HepG2 (cell line): ENCODE data around the gene INHBB. TPM values are rescaled to one million over a fixed set of nuclear protein-coding genes. Genes with fewer than 3 reads are reported as not detected.
A peak's percentile ranks its signal among the peaks of the same experiment; 100 is the strongest.

ENCODE experiments used
- GATAD2A ChIP-seq: IDR thresholded peaks from 2 replicates; pipeline ENCODE4 v1.6.1; 2016
- GPBP1L1 ChIP-seq: sonication (generic); formaldehyde crosslinking; IDR thresholded peaks from 2 replicates; pipeline ENCODE4 v1.5.0; 2020; ENCODE audit warnings: mild to moderate bottlenecking, missing genetic modification reagents
- HNF4G ChIP-seq, 2 experiments: sonication (generic) in 1 of 2; formaldehyde crosslinking in 1 of 2; IDR thresholded peaks; 2 replicates each; pipeline versions ENCODE4 v1.4.0 to v1.6.1; 2011 to 2020; ENCODE audit warnings: borderline replicate concordance in 2 of 2, low read depth in 2 of 2, mild to moderate bottlenecking in 2 of 2, low read length in 1 of 2, missing genetic modification reagents in 1 of 2, moderate library complexity in 1 of 2
- HOMEZ ChIP-seq: IDR thresholded peaks from 2 replicates; pipeline ENCODE4 v1.6.1; 2016; ENCODE audit warnings: low read depth
- KIAA2018 ChIP-seq: sonication (generic); formaldehyde crosslinking; IDR thresholded peaks from 2 replicates; pipeline ENCODE4 v1.5.0; 2020; ENCODE audit warnings: mild to moderate bottlenecking, missing genetic modification reagents, borderline replicate concordance
- MED1 ChIP-seq: sonication (generic); formaldehyde crosslinking; IDR thresholded peaks from 2 replicates; pipeline ENCODE4 v1.4.0; 2020; ENCODE audit warnings: missing genetic modification reagents
- PPARG ChIP-seq: conservative IDR thresholded peaks from 2 replicates; pipeline ENCODE4 v1.6.1; 2016; ENCODE audit warnings: missing biosample characterization, missing genetic modification reagents
- SAP130 ChIP-seq: IDR thresholded peaks from 2 replicates; pipeline ENCODE4 v1.6.1; 2016; ENCODE audit warnings: low read depth
- SNAPC5 ChIP-seq: sonication (generic); formaldehyde crosslinking; IDR thresholded peaks from 2 replicates; pipeline ENCODE4 v1.8.1; 2023; ENCODE audit warnings: mild to moderate bottlenecking, missing genetic modification reagents, borderline replicate concordance
- TMF1 ChIP-seq: sonication (generic); formaldehyde crosslinking; IDR thresholded peaks from 2 replicates; pipeline ENCODE4 v1.8.1; 2022; ENCODE audit warnings: low read depth, missing genetic modification reagents
- ZBTB21 ChIP-seq: sonication (generic); formaldehyde crosslinking; IDR thresholded peaks from 2 replicates; pipeline ENCODE4 v1.4.0; 2020; ENCODE audit warnings: missing genetic modification reagents
- ZNF550 ChIP-seq: sonication (generic); formaldehyde crosslinking; IDR thresholded peaks from 2 replicates; pipeline ENCODE4 v1.4.0; 2020; ENCODE audit warnings: mild to moderate bottlenecking, missing genetic modification reagents, borderline replicate concordance
- ZNF639 ChIP-seq: conservative IDR thresholded peaks from 2 replicates; pipeline ENCODE4 v1.6.1; 2018; ENCODE audit warnings: missing genetic modification reagents
- ZNF784 ChIP-seq: sonication (generic); formaldehyde crosslinking; IDR thresholded peaks from 2 replicates; pipeline ENCODE4 v1.5.1; 2020; ENCODE audit warnings: missing genetic modification reagents, mild to moderate bottlenecking, borderline replicate concordance
- polyA plus RNA-seq, 8 experiments: library from polyadenylated mRNA; depleted of rRNA in 3 of 8; stranded (reverse) in 7 of 8; unstranded in 1 of 8; fragments of >200 nt; fragmentation: Illumina TruSeq in 4 of 8; extraction: Trizol in 4 of 8; gene quantifications; 2 replicates each; pipeline versions ENCODE4 v1.2.1 to v1.2.3, GENCODE V29; 2011 to 2016; ENCODE audit warnings: low read depth in 4 of 8, missing spikeins in 1 of 8, mixed read lengths in 1 of 8; ENCODE audit not compliant: insufficient read depth in 1 of 8
- total RNA-seq, 5 experiments: library from RNA; depleted of rRNA; stranded (reverse); fragments of >200 nt; fragmentation: Illumina TruSeq; extraction: Trizol; gene quantifications; 2 replicates each; pipeline ENCODE4 v1.2.3, GENCODE V29; 2016; ENCODE audit warnings: low read depth in 1 of 5

INHBB gene
- total and polyA plus RNA-seq, 2 of the 13 experiments (the other 11 are each of a cell fraction or from before 2014, with no cell fraction given), result 0.20 to 1.7 TPM

GRCh38 chr2:120343433-120344105, 2.4 kb upstream of the INHBB start (continued):
- no peak for TF ChIP-seq TMF1 (CRISPR knock-in tag)
- TF ChIP-seq ZNF639 (CRISPR knock-in tag), result no peak; the same call in 1 of the 2 replicates
- TF ChIP-seq HOMEZ (CRISPR knock-in tag), result no peak
- TF ChIP-seq ZNF784 (CRISPR knock-in tag), result no peak
- no peak for TF ChIP-seq ZNF550 (CRISPR knock-in tag)
- no peak for TF ChIP-seq KIAA2018
- peak; percentile 34; the same call in 1 of the 2 replicates for TF ChIP-seq GATAD2A (CRISPR knock-in tag)
- TF ChIP-seq MED1 (CRISPR knock-in tag), result peak; percentile 42
- no peak for TF ChIP-seq HNF4G (IDR thresholded peaks at IDR 0.05; ENCODE audit: borderline replicate concordance, low read depth, low read length)
- no peak for TF ChIP-seq HNF4G (CRISPR knock-in tag; IDR thresholded peaks at IDR 0.05; ENCODE audit: borderline replicate concordance, low read depth)
- no peak for TF ChIP-seq GPBP1L1 (CRISPR knock-in tag)
- no peak for TF ChIP-seq SNAPC5
- TF ChIP-seq ZBTB21 (CRISPR knock-in tag), result no peak
- TF ChIP-seq PPARG (CRISPR knock-in tag), result peak; percentile 39; the same call in 1 of the 2 replicates
- peak; percentile 23; the same call in 1 of the 2 replicates for TF ChIP-seq SAP130 (CRISPR knock-in tag)
